ENCODE measurements around the gene WNT9A.

WNT9A gene

GRCh38 chr1:227926896-227927885, 20.5 kb downstream of the WNT9A start:
- Histone ChIP-seq H3K27ac (ENCODE audit: extremely low read depth, low read depth, low read length) (no peak overlapping the region), H3K4me3 (ENCODE audit: low read depth, low read length) (no peak overlapping the region), H3K4me1 (ENCODE audit: control insufficient read depth, insufficient read depth, low read length) (no peaks in the 10 kb centered on the region), H3K9me3 (ENCODE audit: control insufficient read depth, insufficient read depth, low read depth, low read length) (no peaks in the 10 kb centered on the region), H3K36me3 (ENCODE audit: control insufficient read depth in 2 of 2, insufficient read depth in 1 of 2, low read length in 2 of 2) (no peaks in the 10 kb centered on the region)
- POLR2A ChIA-PET: no interaction called here
- CTCF ChIA-PET: no interaction called here
- TF ChIP-seq GLIS2 (tag by site-specific recombination; IDR thresholded peaks at IDR 0.05) (peak; percentile 19; the same call in 1 of the 2 replicates), ZNF311 (tag by site-specific recombination; IDR thresholded peaks at IDR 0.05; ENCODE audit: borderline replicate concordance) (no peak)

GRCh38 chr1:227926216-227926791, 21.4 kb downstream of the WNT9A start:
- Histone ChIP-seq H3K27ac (ENCODE audit: extremely low read depth, low read depth, low read length) (no peak overlapping the region), H3K4me1 (ENCODE audit: control insufficient read depth, insufficient read depth, low read length) (no peaks in the 10 kb centered on the region), H3K4me3 (ENCODE audit: low read depth, low read length) (no peak overlapping the region), H3K36me3 (ENCODE audit: control insufficient read depth in 2 of 2, insufficient read depth in 1 of 2, low read length in 2 of 2) (peaks cover 0 to 5% of the 10 kb centered on the region in 2 experiments; a peak in 1 of 3 replicates), H3K9me3 (ENCODE audit: control insufficient read depth, insufficient read depth, low read depth, low read length) (no peaks in the 10 kb centered on the region)
- POLR2A ChIA-PET: no interaction called here
- CTCF ChIA-PET: interaction anchor here (0.5 to 0.6 kb wide), 3 partner anchors 27 to 82 kb away, joined by 3 to 4 read pairs (median 4); partner anchors contain the start of gene WNT3A
- TF ChIP-seq KLF1 (tag by site-specific recombination; IDR thresholded peaks at IDR 0.05): peak; percentile 50
- no peak for TF ChIP-seq ZNF501 (tag by site-specific recombination; IDR thresholded peaks at IDR 0.05)

DNA sequence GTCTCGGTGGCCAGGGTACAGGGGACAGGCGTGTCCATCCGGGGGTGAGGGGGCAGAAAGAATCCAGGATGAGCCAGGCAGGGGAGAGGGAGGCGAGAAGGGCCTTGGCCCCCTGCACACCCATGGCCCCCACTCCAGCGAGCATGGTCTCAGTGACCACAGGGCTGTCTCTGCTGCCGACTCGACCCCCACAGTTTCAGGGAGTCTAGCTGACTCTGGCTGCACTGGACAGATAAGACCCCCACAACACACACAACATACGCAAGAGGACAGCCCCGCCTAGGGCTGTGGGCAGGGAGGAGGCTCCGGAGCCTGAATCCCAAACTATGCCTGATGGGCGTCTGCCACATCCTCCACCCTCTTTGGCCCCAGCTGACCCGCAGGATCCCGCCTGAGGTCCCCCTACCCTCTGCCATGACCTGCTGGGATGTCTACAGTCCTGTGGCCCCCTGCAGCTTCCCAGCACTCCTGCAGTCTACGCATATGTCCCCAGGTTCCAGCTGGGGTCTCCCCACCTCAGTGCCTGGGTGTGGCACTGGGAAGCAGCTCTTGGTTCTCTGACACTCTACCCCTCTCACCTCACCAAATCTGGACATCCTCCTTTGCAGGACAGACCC, 22.0 kb downstream of the WNT9A start:
- ChIA-PET CTCF (interaction anchor here (0.5 to 0.6 kb wide), 2 partner anchors 81 kb away, joined by 3 to 4 read pairs; partner anchors contain the start of gene WNT3A), POLR2A (no interaction called here)
- TF ChIP-seq ZNF311 (tag by site-specific recombination; IDR thresholded peaks at IDR 0.05; ENCODE audit: borderline replicate concordance) (no peak), ZNF670 (tag by site-specific recombination; IDR thresholded peaks at IDR 0.05; ENCODE audit: low read depth) (no peak), KLF1 (tag by site-specific recombination; IDR thresholded peaks at IDR 0.05) (0 out of 2 replicates have a peak, but pooled peaks have one; percentile 37), ZNF560 (tag by site-specific recombination; IDR thresholded peaks at IDR 0.05; ENCODE audit: borderline replicate concordance) (no peak), ZNF621 (tag by site-specific recombination; IDR thresholded peaks at IDR 0.05) (no peak), ZIC2 (tag by site-specific recombination; IDR thresholded peaks at IDR 0.05) (peak; percentile 63; the same call in 1 of the 2 replicates), BCL11A (tag by site-specific recombination; IDR thresholded peaks at IDR 0.05; ENCODE audit: low read depth) (no peak), ZNF302 (tag by site-specific recombination; IDR thresholded peaks at IDR 0.05; ENCODE audit: low read depth) (no peak), ZNF660 (tag by site-specific recombination; IDR thresholded peaks at IDR 0.05) (no peak), ZNF10 (tag by site-specific recombination; IDR thresholded peaks at IDR 0.05) (no peak), MYNN (tag by site-specific recombination; IDR thresholded peaks at IDR 0.05; ENCODE audit: borderline replicate concordance) (no peak), GLIS2 (tag by site-specific recombination; IDR thresholded peaks at IDR 0.05) (peak; percentile 40; the same call in 1 of the 2 replicates)
- TF ChIP-seq, protein P1, sequence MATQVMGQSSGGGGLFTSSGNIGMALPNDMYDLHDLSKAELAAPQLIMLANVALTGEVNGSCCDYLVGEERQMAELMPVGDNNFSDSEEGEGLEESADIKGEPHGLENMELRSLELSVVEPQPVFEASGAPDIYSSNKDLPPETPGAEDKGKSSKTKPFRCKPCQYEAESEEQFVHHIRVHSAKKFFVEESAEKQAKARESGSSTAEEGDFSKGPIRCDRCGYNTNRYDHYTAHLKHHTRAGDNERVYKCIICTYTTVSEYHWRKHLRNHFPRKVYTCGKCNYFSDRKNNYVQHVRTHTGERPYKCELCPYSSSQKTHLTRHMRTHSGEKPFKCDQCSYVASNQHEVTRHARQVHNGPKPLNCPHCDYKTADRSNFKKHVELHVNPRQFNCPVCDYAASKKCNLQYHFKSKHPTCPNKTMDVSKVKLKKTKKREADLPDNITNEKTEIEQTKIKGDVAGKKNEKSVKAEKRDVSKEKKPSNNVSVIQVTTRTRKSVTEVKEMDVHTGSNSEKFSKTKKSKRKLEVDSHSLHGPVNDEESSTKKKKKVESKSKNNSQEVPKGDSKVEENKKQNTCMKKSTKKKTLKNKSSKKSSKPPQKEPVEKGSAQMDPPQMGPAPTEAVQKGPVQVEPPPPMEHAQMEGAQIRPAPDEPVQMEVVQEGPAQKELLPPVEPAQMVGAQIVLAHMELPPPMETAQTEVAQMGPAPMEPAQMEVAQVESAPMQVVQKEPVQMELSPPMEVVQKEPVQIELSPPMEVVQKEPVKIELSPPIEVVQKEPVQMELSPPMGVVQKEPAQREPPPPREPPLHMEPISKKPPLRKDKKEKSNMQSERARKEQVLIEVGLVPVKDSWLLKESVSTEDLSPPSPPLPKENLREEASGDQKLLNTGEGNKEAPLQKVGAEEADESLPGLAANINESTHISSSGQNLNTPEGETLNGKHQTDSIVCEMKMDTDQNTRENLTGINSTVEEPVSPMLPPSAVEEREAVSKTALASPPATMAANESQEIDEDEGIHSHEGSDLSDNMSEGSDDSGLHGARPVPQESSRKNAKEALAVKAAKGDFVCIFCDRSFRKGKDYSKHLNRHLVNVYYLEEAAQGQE (tag by site-specific recombination; IDR thresholded peaks at IDR 0.05): no peak
- TF ChIP-seq, protein P2, sequence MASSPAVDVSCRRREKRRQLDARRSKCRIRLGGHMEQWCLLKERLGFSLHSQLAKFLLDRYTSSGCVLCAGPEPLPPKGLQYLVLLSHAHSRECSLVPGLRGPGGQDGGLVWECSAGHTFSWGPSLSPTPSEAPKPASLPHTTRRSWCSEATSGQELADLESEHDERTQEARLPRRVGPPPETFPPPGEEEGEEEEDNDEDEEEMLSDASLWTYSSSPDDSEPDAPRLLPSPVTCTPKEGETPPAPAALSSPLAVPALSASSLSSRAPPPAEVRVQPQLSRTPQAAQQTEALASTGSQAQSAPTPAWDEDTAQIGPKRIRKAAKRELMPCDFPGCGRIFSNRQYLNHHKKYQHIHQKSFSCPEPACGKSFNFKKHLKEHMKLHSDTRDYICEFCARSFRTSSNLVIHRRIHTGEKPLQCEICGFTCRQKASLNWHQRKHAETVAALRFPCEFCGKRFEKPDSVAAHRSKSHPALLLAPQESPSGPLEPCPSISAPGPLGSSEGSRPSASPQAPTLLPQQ (tag by site-specific recombination; IDR thresholded peaks at IDR 0.05): no peak
- Histone ChIP-seq H3K4me3 (ENCODE audit: low read depth, low read length) (no peak overlapping the region), H3K4me1 (ENCODE audit: control insufficient read depth, insufficient read depth, low read length) (no peaks in the 10 kb centered on the region), H3K9me3 (ENCODE audit: control insufficient read depth, insufficient read depth, low read depth, low read length) (no peaks in the 10 kb centered on the region), H3K36me3 (ENCODE audit: control insufficient read depth in 2 of 2, insufficient read depth in 1 of 2, low read length in 2 of 2) (peaks cover 0 to 10% of the 10 kb centered on the region in 2 experiments; a peak in 1 of 3 replicates), H3K27ac (ENCODE audit: extremely low read depth, low read depth, low read length) (no peak overlapping the region)

Data from HEK293 (cell line).